Activated CD4-positive, CD25-positive, alpha-beta regulatory T cell treated with anti-CD3 and anti-CD28 coated beads, Interleukin-2, amount 50 U/mL, for 24 hours (primary cell): ENCODE data around the gene NCKAP5.

Experiments used
- ATAC-seq, 2 donors: fragments of 150-1000 bp; cut with Tn5 transposase; one replicate each; pipeline ENCODE4 v1.10.0; 2021; ENCODE audit warnings: mild to moderate bottlenecking in 1 of 2, moderate library complexity in 1 of 2

NCKAP5 gene

DNA sequence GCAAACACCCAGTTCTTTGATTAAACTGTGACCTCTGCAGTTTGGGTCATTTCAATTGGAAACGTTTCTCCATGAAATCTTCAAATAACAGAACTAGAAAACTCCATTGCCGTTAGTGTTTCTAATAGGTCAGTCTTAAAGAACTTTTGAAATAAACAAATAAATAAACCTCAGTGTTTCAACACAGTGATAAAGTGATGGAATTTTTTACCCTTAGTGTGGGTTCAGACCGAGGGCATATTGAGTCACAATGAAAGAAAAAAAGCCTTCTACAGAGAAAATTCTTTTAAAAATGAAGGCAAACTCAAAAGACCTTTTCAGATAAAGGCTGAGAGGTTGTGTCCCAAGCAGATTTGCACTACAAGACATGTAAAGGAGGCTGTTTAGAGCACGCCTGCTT lies 149.6 kb downstream of the NCKAP5 start:
- no peak for ATAC-seq

DNA sequence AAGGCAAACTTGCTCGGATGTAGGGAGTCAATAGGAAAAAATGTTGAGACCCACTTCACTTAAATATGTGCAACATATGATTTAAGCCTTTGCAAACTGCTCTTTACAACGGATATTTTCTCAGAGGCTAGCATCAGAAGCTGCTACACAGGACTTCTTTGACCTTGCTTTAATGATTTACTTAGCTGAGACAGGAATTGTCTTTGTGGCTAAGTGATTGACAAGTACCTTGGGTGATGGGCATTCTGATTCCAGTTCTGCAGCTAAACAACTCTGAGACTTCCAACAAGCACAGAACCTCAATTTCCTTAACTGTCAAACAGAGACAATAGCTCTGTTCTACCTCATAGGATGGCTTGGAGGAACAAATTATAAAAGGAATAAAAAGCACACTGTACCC lies 150.2 kb downstream of the NCKAP5 start:
- no peak for ATAC-seq

DNA sequence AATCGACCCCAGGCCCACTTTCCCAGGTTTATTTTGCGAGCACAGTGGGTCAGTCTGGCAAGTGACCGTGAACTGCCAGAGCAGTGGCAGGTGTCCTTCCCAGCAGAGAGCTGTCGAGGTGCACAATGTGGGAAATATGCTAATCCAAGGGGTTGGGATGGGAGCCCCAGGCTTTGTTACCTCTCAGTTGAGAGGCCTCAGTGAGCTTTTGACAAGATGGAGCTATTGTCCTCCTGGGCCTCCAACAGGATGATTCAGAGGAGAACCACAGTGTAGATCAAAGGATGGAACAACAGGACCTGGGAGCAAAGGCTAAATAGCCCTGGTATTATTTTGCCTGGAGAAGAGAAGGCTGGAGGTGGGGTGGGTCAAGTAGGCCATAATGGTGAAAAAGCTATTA lies 150.8 kb downstream of the NCKAP5 start:
- ATAC-seq = no peak

DNA sequence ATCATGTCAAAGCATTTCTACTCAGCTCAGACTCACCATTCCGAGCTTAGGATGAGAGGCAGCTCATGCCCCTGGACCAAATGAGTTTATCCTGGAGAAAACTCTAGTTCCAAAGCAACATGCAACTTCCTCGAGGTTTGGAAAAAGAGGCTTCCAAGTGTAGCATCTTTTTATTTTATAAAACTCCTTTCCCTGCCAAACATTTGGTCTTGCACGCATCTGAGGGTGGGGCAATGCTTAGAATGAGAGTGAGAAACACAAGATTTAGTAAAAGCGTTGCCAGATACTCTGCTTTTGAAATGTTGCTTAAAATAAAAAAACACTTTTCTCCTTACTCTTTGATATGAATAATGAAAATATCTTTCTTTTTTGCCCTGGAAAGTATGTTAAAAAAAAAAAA lies 151.5 kb downstream of the NCKAP5 start:
- no peak for ATAC-seq

DNA sequence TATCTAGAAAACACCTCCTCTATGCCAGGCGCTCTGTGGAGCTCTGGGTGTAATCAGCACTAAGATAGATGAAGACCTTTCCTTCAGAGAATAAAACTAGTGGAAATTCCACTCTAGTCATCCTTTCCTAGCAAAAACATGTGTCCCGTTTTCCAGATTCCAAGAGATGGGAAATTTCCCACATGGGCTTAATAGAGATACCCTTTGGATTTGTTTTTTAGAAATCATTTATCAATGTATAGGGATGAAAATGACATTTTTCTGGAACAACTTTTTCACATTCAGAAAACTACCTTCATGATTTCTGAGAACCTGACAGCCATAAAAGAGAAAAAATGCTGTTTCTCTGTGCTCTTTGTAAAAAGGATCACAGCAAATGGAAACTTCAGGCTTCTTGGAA lies 152.1 kb downstream of the NCKAP5 start:
- ATAC-seq = no peak

DNA sequence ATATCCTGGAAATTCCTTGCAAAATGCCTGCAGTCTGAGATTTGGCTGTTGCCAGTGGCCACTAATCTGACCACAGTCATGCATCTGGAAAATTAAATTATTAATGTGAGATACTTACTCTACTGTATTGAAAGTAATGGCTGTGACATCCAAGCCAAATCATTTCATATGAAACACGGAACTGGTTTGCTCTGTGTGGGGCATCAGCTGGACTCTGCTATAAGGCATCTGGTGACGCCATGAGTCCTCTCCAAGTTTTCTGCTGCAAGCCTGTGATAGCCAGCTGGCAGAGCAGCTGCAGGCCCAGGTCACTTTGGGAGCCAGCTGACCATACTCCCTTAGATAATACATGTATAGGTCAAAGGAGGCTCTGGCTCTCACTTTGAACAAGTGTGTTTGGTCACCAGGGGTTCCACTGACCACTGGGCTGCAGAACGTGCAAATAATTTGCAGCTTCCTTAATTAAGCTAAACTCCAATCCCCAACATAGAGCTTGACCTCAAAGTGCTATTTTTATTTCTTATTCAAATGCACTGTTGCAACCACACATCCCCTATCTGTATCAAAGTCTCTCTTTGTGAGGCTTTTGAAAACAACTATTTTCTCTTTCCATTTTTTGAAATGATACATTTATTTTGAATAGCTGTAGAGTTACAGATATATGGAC lies 152.9 kb downstream of the NCKAP5 start:
- ATAC-seq = no peak

DNA sequence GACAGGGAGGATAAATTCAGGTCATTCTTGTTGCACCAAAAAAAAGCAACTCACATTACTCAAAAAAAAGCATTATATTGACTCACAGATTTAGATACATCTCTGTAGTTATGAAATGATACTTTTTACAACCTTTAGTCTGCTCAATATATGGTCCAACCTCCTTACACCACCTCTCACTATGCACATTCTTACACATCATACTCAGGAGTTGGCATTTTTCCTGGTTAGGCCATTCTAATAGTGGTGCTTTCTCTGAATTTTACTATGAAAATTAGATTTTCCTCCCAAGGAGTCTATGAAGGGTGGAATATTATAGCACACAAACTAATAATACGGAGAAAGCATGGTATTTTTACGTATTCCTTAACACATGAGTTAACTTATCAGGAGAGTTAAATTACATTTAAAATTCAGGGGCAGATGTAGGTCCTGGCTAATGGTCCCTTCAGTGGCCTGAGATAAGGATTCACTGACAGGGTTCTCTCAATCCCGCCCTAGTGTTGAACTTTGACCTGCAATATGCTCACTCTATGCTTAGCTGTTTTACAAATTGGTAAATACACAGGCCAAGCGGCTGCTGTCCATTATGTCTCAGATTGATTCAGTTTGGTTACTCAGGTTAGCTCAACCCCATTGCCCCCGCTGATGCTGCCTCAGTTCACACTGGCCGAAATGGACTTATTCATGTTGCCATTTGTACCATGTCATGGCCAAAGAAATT lies 153.6 kb downstream of the NCKAP5 start:
- ATAC-seq = no peak

DNA sequence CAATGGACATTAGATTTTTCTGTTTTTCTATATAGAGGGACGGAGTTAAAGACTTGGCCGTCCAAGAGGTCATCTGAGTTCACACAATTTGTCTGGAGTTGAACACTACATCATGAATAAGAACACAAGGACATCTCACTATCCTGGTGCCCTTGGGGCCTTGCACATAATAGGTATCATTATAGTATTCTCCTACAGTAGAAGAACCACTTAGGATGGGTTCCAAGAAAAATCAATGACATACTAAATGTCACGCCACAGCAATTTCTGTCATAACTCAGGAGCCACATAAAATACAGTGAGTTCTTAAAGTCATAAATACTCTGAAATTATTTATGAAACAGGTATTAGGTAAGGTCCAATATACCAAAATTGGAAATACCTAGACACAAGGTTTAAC lies 154.4 kb downstream of the NCKAP5 start:
- no peak for ATAC-seq

DNA sequence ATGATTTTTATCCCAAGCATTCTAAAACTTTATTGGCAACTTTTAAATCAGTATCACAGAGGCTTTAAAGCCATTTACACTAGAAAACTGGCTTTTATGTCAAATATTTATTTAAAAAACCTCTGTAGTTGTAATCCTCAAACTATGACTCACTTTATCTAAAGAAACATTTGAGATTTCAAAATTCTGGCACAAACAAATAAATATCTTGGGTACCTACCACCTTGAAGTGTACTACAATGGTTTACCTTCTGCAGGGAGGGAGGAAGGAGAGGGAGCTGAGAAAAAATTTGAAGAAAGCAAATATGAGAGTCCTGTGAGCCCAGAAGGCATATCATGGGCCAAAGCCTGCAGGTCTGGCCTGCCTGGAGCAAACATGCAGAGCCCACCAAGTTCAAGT lies 155.6 kb downstream of the NCKAP5 start:
- no peak for ATAC-seq

DNA sequence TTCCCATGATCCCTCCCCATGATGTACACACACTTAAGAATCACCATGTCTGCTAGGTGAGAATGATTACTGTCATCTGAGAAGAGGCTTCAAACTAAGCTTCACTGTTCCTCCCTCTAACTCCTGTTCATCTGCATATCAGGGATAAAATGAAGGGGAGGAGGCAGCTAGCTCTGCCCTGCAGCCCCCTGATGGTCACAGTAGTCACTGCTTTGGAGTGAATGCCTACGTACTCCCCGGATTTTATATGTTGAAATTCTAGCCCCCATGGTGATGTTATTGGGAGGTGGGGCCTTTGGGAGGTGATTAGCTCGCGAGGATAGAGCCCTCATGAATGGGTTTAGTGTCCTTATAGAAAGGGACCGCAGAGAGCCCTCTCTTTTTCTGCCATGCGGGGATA lies 156.4 kb downstream of the NCKAP5 start:
- ATAC-seq = no peak

DNA sequence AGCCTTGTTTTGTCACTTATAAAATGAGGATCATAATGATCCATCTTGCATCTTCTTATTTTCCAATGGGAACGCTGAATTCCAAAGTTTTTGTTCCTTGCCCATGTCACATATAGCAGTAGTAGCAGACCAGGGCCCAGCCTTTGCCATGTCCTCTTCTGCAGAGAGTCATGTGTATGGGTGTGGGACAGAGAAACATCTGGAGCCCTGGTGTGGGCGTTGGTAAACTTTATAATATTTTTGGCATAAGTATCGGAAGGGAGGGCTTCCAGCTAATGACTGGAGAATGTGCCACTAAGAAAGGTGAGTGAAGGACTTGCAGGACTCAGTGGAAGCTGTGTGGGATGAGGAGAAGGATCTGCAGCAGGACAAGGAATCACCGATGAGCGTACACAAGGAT lies 157.2 kb downstream of the NCKAP5 start:
- no peak for ATAC-seq

DNA sequence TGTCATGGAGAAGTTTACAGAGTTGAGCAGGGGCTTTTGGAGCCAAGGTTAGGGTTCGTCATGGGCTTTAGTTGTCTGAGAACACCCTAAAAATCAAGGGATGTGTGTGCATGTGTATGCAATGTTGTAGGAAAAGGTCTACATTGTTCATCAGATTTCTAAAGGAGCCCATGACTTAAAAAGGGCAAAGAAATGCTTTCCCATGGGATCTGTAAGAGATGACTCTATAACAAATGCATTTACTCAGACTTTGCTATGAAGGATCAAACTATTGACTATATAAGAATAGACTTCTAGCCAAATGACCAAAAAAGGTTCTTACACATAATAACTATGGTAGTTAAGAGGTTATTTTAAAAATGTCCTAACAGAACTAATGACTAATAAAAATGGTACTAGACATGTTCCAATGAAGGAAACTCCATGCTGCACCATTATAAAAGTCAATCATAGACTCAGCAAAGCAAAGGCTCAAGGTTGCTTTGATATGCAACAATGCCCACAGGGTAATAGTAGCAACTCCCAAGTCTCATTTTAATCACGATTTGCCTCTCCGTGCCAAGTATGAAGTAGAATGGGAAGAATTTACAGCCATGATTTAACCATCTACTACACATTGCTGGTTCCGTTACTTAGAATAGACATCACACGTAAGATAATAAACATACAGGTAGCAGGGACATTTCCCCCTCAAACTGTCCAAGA lies 158.5 kb downstream of the NCKAP5 start:
- ATAC-seq = no peak

DNA sequence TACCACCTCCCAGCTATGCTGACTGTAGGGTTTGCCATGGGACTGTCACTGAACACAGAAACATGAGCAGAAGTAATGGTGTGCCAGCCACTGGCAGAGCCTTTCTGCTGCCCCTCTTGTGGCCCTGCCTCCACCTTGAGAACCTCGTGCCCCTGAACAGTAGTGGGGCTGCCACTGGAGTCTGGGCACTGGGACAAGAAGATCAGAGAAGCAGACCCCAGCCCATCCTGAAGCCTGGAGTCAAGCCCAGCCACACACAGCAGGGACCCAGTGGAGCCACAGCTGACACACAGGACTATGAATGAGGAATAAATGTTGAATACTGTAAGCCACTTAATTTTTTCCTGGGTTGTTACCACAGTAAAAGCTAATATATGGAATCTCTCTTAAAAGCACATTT lies 159.6 kb downstream of the NCKAP5 start:
- no peak for ATAC-seq

DNA sequence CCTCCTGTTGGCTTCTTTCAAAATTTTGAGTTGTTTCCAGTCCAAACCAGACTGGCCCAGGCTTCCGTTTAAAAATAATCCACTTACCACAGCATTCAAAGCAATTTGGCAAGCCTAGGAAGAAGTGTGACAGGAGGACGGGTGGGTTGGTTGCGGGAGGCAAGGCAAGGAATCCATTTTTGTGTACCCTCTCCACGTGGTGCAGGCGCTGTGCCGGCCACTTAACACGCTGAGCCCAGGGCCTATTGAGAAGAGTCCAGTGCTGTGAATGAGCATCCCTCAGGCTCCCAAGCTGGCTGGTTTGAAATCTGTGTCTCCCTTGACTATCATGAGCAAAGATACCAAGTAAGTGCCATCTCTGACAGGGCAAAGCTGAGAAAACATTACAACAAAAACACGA lies 160.9 kb downstream of the NCKAP5 start:
- ATAC-seq = no peak

DNA sequence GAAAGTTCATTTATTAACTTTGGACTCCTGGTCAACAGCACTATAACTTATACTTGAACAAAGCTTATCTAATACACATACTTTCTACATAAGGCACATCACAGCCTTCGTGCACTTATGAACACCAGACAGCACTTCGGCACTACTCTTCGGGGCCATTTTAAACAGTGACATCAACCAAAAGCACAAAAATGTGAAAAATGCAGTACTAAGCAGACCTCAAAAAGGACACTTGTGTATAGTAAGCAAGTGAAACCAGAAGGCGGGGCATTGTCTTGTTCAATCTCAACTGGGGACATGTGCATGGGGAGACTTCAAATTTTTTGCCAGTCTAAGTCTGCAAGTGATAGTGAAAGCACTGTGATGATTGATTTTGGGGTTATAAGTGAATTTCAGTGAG lies 163.0 kb downstream of the NCKAP5 start:
- no peak for ATAC-seq

DNA sequence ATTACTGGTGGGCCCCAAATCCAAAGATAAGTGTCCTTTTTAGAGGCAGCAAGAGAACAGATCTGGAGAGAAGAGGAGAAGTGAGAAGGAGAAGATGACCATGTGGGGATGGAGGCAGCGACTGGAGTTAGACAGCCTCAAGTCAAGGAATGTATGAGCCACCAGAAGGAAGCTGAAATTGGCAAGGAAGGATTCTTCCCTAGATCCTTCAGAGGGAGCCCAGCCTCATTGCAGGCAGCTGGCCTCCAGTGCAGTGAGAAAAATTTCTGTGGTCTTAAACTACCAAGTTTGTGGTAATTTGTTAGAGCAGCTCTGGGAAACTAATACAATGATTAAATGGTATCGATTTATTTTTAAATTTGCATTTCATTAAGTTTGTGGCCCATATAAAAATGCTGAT lies 167.9 kb downstream of the NCKAP5 start:
- ATAC-seq = no peak

DNA sequence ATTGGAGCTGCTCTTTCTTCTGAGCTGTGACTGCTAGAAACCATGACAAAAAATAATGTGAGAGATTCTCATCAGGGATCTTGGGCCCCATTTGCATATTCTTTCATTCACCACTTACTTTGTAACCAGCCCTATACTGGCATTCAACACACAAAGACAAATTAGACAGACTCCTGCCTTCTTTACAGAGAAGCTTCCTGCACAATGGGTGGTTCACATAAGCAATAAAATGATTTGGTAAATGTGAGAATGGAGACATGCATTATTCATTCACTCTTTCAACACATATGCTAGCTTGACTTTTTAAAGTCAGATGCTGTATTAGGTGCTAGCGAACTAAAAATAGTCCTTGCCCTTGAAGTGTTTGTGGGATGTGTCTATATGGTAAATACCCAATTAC lies 174.4 kb downstream of the NCKAP5 start:
- ATAC-seq = no peak

DNA sequence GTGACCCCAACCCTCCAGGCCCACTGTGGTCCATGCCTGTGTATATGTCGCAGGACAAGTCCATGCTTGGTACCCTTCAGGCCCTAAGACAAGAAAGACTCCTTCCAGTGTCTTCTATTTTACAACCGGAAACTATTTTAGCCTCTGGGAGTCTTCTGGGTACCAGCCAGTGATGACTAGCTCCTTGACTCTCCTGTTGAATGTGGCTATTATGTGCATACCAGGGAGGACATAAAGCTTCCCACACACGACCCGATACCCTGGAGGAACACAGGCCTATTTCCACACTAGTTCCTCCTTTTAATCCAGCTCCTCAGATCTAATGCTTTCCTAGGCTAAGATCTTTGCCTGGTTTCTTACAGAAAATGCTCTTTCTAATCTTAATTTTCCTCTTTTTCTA lies 178.1 kb downstream of the NCKAP5 start:
- ATAC-seq = no peak

DNA sequence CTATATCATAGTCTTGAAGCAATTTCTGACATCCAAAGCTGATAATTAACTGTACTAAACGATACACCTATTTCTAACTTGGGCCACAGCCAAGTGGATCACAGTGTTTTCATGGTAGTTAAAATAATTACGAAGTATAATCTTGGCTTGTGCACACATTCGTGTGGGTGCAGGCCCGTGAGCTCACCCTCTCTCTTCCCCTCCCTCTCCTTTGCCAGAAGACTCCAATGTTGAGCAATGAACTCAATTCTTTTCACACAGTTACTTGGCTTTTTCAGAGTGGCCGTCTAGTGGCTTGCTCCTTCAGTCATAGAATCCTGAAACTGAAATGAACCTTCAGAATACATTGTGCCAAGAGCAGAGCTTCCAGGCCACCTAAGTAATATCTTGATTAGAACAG lies 178.7 kb downstream of the NCKAP5 start:
- no peak for ATAC-seq

DNA sequence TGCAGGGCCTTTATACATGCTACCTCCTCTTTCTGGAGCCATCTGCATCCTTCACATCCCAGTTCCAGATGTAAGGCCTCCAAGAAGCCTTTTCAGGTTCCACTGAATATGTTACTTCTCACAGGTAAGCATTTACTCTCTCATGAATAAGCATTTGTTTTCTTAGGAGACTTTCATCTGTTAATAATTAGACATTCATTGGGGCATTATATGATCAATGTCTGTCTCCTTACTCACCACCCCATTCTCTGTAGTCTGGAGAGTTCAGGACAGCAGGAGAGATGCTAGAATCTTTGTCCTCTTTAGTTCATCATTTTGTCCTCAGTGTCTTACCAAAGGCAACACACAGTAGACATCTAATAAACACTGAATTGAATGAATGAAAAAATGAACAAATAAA lies 185.7 kb downstream of the NCKAP5 start:
- ATAC-seq = no peak

DNA sequence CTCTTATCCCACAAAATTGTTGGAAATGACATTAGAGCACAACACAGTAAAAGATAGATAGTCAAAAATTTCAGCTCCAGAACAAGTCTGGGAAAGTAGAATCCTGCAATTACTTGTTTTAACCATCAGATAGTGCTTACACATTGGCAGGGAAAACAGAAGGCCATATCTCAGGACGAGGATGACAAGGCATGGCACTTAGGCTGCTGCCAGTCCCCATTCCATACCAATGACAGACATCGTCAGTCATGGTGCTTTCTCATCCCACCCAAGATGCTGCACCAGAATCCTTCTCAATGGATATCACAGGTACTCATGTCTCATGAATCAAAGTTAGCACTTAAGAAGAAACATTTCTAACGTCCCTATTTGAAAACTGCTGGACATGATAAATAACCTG lies 187.3 kb downstream of the NCKAP5 start:
- ATAC-seq = no peak

DNA sequence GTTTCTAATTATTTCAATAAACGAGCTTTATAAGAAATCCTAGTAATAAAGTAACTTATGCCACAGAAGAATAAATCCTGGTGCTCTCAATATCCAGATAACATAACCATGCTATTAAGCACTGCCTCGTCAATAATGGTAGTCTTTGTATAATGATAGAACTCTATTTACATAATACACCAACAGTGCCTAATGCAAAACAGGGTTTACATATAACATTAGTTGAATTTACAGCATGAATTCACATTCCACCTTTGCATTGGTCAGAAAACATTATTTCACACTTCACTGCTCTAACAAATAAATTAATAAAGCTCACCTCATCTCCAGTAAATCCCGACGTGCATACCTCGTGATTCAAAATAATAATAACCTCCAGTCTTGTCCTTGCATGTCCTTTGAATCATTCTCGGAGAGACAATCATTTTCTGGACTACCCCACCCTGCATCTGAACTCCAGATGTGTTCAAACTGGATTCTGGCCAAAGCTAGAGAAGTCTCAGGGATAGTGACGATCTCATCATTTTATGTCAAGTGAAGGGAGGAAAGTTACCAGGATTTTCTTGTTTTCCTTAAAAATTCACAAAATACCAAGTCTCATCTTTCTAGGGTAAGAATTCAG lies 189.2 kb downstream of the NCKAP5 start:
- ATAC-seq = no peak

DNA sequence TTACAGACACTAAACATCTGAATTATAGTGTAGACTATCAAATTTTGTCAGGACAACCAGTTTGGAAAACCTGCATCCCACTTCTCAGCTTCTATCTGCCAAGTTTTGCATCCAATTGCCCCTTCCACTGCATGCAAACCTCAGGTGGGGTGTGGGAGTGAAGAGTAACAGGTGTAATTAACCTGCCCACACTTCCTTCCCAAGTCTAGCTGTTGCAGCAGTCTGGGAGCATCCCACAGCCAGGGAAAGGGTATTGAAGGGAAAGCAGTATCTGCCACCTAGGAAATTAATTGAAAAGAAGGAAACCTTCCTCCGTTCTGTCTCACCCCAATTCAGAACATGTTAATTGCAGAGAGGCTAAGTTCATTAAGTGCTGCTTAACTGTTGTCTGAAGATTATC lies 189.9 kb downstream of the NCKAP5 start:
- no peak for ATAC-seq

DNA sequence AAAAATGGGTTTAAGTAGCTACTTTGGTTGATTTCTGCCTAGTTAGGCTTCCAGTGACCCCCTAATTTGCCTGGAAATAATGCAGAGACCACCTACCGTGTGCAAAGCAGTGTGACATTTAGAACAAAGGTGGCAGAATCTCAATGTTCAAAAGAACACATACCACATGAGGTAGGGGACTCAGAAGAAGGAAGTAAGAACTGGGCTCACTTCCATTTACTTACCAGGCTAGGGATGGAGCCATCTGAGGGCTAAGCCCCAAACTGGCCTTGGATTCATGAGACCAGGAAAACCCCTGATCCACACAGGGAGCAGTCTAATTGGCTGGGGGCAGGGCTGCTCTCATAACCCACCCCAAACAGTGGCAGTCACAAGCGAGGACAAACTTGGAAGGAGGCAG lies 190.7 kb downstream of the NCKAP5 start:
- ATAC-seq = no peak
